B cell (primary cell): ENCODE measurements around the gene CSNK1E.

ENCODE experiments used
- EZH2 ChIP-seq: IDR thresholded peaks from 2 replicates; pipeline ENCODE4 v1.6.1; 2012; ENCODE audit warnings: borderline replicate concordance, low read depth, mild to moderate bottlenecking, moderate library complexity, low read length; ENCODE audit not compliant: insufficient read depth, poor library complexity, severe bottlenecking
- TF ChIP-seq, protein P1 (sequence below): fragments of 200-600 bp; IDR thresholded peaks from one replicate; pipeline ENCODE4 v1.8.0; 2022; ENCODE audit warnings: antibody characterized with exemption, mild to moderate bottlenecking

- TF ChIP-seq, protein P1, sequence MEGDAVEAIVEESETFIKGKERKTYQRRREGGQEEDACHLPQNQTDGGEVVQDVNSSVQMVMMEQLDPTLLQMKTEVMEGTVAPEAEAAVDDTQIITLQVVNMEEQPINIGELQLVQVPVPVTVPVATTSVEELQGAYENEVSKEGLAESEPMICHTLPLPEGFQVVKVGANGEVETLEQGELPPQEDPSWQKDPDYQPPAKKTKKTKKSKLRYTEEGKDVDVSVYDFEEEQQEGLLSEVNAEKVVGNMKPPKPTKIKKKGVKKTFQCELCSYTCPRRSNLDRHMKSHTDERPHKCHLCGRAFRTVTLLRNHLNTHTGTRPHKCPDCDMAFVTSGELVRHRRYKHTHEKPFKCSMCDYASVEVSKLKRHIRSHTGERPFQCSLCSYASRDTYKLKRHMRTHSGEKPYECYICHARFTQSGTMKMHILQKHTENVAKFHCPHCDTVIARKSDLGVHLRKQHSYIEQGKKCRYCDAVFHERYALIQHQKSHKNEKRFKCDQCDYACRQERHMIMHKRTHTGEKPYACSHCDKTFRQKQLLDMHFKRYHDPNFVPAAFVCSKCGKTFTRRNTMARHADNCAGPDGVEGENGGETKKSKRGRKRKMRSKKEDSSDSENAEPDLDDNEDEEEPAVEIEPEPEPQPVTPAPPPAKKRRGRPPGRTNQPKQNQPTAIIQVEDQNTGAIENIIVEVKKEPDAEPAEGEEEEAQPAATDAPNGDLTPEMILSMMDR: no peak
- no peak for TF ChIP-seq EZH2
Measured at GRCh38 chr22:38338772-38339379, 21.6 kb upstream of the CSNK1E start.
